Right renal cortex interstitium (tissue), 3 donors: ENCODE measurements around the gene COG5. TPM values are rescaled to one million over a fixed set of nuclear protein-coding genes. Genes with fewer than 3 reads are reported as not detected.

ENCODE experiments used
- DNase-seq, 3 donors: peaks; one replicate each; pipeline ENCODE4 v3.0.0-alpha.2; 2013; ENCODE audit warnings: low read depth in 3 of 3, low spot score in 2 of 3
- polyA plus RNA-seq, 3 donors: library from polyadenylated mRNA; unstranded; fragments of 120-200 nt; gene quantifications; one replicate each; pipeline ENCODE4 v1.2.1, GENCODE V29; 2013; ENCODE audit not compliant: insufficient read length in 3 of 3

Gene COG5
- polyA plus RNA-seq, 3 donors, result 31.1 to 44.2 (median 33.2) TPM

DNA sequence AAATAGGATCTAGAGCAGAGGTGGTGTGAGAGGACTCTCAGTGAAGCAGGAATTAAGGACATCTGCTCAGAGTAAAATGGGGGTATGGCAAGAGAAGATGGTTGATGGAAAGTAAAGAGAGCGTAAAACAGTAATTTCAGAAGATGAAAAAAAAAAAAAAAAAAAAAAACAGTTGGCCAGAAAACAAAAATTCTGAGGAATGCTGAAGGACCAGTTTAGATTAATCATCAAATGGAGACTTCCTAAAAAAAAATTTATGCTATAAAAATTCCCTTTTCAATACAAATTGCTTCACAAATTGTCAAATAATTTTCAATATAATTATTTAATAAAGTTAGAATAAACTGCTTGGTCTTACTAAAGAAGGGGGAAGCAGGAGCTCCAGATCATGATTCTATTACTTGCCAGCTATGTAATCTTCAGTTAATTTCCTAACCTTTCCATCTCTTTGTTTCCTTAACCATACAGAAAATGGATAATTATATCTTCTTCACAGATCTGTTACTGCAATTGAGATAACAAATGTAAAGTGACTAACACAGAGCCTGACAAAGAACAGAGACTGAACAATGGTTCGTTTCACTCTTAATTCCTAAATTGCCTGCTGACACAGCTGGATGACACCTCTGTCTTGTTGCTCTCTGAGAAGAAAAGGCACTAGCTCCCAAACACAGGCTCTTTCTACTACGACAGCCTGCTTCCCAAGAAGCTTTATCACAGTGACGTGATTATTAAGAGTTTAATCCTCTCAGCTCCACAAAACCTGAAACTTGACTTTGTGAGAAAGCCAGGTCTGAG, 158.8 kb downstream of the COG5 start:
- DNase-seq, result no peak

GRCh38 chr7:107398161-107398560, 165.6 kb downstream of the COG5 start:
- no peak for DNase-seq

- no peak for DNase-seq
Measured at GRCh38 chr7:107396990-107397389, 166.7 kb downstream of the COG5 start.

GRCh38 chr7:107396081-107396480, 167.6 kb downstream of the COG5 start:
- DNase-seq, result no peak

- no peak for DNase-seq
Measured at GRCh38 chr7:107394831-107395230, 168.9 kb downstream of the COG5 start.

DNA sequence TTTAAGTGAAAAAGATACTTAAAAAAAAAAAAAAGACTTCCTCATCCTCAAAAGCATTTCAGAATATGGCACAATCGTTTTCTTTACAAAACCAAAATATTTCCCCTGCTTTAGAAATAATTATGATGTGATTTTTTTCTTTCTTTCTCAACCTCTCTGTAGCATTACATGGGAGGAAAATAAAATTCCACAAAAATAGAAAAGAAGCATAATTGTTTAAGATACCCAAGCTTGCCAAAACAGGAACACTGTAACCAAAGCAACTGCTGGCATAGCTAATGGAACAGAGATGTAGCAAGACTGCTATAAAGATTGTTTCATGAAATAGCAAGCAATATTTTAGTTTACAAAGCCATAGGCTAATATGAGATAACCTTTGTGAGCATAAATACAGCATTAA, 169.4 kb downstream of the COG5 start:
- DNase-seq, result no peak

DNA sequence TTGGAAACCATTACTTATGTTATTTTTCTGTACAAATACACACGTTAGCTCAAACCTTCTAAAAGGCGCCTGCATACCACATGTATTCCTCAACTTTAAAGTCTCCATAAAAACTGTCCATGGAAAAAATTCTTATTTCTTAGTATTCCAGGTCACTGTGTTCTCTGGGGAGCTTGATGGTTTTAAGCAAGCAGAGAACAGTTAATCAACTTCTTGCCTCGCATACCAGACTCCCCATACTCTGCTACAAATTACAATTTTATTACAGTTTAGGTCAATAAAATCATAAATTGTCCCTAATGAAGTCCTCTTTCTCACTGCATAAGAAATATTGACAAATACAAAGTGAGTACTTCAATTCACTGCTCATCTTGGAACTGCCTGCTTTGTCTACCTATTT, 170.9 kb downstream of the COG5 start:
- DNase-seq, result no peak

- no peak for DNase-seq
Measured at GRCh38 chr7:107390916-107391315, 172.8 kb downstream of the COG5 start.

DNA sequence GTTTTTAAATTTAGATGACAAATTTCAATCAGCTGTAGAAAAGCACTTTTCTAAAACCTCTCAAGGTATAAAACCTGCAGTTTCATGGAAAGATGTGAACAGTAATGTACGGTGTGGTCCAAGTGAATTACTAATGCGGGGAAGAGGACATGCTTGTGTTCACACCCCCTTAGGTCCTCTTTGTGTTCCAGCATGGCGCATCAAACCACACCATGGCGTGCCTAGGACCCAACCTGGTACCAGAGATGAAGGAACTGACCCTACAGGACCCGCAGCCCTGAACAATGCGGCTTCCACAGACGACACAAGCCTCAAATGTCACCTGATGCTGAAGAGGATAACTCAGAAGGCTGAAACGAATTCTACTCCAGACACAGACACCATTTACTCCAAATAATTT, 175.1 kb downstream of the COG5 start:
- DNase-seq, result no peak

DNA sequence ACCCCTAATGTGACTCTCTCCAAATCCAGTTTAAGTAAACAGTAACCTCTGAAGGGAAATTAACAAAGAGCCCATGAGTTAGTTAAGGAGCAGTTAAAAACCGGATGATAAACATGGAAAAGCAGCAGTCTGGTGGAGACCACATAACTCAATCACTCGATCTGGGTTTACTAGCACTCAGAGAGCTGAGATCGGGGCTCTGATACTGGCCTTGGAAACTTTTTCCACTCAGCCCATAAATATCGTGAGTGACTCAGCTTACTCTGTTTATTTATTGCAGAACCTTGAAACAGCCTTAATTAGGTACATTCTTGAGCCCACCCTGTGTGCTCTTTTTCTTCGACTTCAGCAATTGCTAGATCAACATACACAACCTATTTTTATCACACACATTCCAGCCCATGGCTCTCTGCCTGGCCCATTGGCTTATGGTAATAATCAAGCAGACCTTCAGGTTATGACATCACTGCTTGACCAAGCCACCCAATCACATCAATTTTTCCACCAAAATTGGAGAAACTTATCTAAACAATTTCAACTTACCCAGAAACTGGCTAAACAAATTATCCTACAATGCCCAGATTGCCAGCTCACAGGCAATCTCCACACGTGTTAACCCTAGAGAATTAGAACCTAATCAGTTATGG, 176.0 kb downstream of the COG5 start:
- DNase-seq, result no peak

- no peak for DNase-seq
Measured at GRCh38 chr7:107387128-107387527, 176.6 kb downstream of the COG5 start.

DNA sequence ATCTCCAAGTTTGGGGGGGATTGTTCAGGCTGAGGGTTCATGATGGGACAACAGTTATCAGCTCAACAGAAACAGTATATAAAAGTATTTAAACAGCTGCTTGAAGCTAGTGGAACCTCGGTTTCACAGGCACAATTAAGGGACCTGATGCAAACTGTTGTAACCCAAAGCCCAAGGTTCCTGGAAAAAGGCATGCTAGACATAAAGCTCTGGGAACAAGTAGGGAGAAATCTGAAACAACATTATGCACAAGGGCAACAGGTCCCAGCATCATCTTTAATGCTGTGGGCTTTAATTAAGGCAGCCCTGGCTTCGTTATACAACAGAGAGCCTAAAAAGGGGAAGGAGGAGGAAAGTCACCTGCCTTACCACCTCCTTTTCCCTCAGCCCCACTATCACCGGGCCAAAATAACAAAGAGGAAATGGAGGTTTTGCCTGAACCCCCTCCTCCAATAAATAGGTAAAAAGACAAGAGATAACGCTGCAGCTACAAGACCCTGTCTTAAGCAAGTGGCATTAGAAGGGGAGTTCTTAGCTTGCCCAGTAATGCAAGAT, 177.1 kb downstream of the COG5 start:
- DNase-seq, result no peak

- DNase-seq, result no peak
Measured at GRCh38 chr7:107384025-107384424, 179.7 kb downstream of the COG5 start.

DNA sequence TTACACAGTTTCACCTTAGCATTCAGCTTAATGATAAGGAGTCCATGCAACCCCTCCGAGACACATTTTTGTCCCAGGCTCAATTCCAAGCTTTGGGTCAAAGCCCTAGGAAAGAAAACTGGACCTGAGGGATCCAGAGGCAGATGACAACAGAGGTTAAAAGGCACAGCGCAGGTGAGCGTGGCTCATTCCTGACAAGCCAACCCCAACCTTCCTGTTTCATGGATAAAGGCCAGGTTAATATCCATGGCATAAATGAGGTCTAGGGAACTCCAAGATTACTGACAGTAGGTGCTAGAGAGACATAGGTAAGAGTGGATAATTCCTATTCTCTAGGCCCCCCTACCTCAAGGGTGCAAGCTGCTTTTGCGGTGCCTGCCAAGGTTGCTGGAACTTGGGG, 180.5 kb downstream of the COG5 start:
- DNase-seq, result no peak

GRCh38 chr7:107381453-107381852, 182.3 kb downstream of the COG5 start:
- DNase-seq, result no peak

GRCh38 chr7:107373354-107373753, 190.4 kb downstream of the COG5 start:
- no peak for DNase-seq

DNA sequence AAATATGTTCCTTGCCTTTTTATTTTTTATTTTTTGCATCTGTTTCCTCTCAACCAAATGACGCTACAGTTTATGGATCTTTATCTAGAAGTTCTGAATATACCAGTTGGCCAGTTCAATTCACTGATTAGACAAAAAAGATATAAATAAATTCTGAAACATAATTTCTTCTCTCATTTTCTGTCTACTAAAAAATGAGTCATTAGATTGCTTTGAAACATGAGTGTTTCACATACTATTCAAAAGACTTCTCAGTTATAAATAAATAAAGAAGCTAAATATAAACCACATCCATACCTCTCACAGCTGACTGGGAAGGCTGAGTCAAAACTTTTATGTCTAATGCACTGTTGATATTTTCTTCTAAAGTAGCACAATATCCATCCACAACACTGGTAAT, 191.4 kb downstream of the COG5 start:
- DNase-seq, result no peak

GRCh38 chr7:107370816-107371215, 192.9 kb downstream of the COG5 start:
- no peak for DNase-seq

DNA sequence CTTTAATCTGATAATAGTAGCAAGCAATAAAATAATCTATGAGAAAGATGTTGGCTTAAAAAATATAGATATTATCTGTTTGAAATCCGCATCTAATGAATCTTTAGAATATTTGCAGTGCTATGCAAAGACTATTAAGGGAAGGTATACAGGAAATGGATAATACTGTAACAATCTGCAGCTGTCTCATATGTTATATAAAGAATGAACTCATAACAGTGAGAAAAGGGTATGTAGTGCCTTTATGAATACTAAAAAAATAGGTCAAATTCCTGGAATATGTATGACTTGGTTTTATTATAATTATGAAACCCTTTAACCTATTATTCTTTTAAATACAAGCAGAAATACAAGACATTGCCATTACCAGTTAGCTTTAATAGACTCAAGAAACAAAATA, 198.9 kb downstream of the COG5 start:
- no peak for DNase-seq

DNA sequence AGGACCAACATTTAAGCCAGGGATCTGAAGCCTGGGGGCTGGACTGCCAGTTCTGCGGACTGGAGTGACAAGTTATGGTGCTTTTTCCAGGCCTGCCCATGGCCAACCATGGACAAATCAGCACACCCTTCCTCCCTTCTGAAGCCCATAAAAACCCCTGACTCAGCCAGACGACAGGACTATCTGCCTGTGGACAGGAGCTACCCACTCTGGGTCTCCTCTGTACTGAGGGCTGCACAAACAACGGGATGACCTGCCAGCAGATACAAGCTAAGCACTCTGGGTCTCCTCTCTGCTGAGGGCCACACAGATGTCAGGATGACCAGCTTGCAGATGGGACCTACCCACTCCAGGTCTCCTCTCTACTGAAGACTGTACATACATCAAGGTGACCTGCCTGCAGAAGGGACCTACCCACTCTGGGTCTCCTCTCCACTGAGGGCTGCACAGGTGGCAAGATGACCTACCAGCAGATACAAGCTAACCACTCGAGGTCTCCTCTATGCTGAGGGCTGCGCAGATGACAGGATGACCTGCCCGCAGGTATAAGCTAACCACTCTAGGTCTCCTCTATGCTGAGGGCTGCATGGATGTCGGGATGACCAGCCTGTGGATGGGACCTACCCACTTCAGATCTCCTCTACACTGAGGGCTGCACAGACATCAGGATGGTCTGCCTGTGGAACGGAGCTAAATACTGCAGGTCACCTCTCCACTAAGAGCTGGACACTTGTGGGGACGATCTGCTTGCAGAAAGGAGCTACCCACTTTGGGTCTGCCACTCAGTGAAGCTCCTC, 204.0 kb downstream of the COG5 start:
- DNase-seq, result no peak

DNA sequence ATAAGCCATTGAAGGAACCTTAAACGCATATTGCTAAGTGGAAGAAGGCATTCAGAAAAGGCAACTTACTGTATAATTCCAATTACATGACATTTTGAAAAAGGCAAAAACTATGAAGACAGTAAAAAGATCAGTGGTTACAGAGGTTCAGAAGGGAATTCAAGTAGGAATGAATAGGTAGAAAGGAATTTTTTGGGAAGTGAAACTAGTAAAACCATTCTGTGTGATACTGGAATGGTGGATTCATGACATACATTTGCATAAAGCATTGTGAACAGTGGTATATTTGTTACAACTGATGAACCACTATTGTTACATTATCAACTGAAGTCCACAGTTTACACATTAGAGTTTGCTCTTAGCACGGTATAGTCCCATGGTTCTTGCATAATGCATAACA, 208.1 kb downstream of the COG5 start:
- no peak for DNase-seq
